GM12864 (cell line): Measurements from ENCODE around the gene TRMT10B.

Experiments used
- DNase-seq: peaks from one replicate; pipeline ENCODE4 v3.0.0-alpha.2; 2011; ENCODE audit warnings: low read depth
- H3K4me3 ChIP-seq: 2 replicates; pipeline ENCODE4 v1.5.1; 2011; ENCODE audit warnings: mild to moderate bottlenecking, low read depth, low read length, control low read depth
- CTCF ChIP-seq: IDR thresholded peaks from 2 replicates; pipeline ENCODE4 v1.5.1; 2011; ENCODE audit warnings: low read depth, mild to moderate bottlenecking, moderate library complexity, low read length, control low read depth, inconsistent platforms; ENCODE audit errors: missing control alignments

Gene TRMT10B

DNA sequence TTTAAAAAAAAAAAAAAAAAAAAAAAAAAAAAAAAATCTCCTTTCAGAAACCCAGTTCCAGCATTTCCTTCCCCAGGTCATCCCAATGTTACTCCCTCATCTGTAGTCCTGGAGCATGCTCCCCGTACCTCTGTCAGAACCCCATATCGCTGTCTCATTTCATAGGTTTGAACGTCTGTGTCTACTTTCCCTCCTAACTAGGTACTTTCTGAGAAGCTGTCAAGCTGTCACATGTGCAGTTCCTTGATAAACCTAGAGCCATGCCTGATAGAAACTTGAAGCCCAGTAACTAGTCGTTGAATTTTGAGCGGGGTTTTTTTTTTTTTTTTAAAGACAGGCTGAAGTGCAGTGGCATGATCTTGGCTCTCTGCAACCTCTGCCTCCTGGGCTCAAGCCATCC lies 15.7 kb downstream of the TRMT10B start:
- DNase-seq, result no peak
- H3K4me3 ChIP-seq, result no peak overlapping the region
- no peak for TF ChIP-seq CTCF

DNA sequence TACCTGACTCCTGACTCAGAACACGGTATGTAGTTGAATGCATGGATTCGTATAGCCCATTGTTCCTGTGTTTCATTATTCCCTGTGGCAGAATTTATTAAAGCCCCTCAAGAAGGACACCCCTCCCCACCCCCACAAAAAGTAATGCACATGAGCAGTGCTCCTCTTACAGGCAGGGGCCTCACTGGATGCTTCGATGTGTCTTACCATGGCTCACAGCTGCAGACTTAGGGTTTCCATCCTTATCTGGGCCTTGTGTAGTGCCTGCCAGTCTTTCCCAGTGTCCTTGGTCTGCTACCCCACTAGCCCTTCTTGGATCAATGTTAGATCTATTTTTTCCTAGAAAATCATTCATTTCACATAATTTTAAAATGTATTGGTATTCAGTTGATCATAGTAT lies 16.4 kb downstream of the TRMT10B start:
- no peak for DNase-seq
- H3K4me3 ChIP-seq, result no peak overlapping the region
- no peak for TF ChIP-seq CTCF

DNA sequence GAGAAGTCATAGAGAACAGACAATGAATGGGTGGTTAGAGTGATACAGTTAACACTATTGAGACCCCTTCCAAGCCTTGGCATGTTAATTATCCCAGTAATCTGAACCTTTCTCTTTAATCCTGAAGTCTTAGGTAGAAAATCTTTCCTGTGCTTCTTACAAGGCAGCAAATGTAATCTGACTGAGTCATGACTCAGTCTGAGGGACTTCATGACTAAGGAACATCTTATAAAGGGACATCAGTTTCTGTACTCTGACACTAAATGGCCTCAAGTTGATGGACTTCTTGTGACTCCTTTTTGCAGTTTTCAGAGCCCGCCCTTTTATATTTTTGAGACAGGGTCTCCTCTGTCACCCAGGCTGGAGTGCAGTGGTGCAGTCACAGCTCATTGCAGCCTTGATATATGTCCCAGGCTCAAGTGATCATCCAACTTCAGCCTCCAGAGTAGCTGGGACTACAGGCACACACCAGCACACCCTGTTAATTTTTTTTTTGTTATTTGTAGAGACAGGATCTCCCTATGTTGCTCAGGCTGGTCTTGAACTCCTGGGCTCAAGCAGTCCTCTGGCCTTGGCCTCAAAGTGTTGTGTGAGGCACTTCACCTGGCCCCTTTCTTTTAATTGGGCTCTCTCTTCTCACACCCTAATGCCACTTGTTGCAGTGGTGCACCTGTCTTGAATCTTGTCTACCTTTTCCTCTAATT lies 21.8 kb downstream of the TRMT10B start:
- DNase-seq, result no peak
- no peak overlapping the region for H3K4me3 ChIP-seq
- no peak for TF ChIP-seq CTCF

GRCh38 chr9:37776328-37776727 lies 22.7 kb downstream of the TRMT10B start:
- TF ChIP-seq CTCF, result no peak
- DNase-seq, result no peak
- H3K4me3 ChIP-seq, result no peak overlapping the region

DNA sequence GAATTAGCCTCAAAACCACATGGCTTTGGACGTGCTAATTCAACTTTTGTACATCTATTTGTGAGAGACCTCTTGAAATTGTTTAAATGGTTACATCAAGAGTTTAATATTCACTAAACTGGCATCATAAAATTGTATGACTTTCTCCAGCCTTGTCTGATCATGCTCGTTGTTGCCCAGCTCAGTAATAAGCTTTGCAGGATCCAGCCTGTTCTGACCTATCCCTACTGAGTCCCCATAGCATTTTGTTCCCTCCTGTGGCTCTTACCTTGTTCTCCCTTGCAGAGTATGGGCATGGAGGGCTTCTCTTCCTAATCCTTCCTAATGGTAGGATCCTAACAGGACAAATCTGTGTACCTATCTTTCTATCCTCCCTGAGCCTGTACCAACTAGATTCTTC lies 24.9 kb downstream of the TRMT10B start:
- no peak for DNase-seq
- TF ChIP-seq CTCF, result no peak
- H3K4me3 ChIP-seq, result no peak overlapping the region

- DNase-seq, result no peak
- H3K4me3 ChIP-seq, result peak overlapping the region; percentile 83
- TF ChIP-seq CTCF, result no peak
Observed at GRCh38 chr9:37784291-37784615, 30.6 kb downstream of the TRMT10B start.
